C1 segment of cervical spinal cord (tissue), 14 donors: ENCODE data around the gene TOMM40.
"Not testable (repeated sequence)": the region's sequence is repeated elsewhere in the genome, so short reads cannot be mapped to it uniquely, and the experiment has no call there.

Experiments used
- DNase-seq, 14 donors: peaks; one replicate each; lab custom pipeline; 2025; lab: John Stamatoyannopoulos, UW

The TOMM40 gene

DNA sequence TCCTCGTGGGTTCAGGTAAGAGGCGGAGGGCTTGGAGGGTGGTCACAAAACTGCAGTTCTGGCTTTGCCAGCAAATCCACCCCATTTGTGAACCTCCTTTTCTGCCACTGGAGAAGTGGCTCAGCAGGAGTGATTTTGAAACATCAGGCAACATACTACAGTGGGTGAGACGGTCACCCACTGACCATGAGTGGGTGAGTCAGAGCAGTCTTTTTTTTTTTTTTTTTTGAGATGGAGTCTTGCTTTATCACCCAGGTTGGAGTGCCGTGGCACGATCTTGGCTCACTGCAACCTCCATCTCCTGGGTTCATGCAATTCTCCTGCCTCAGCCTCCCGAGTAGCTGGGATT lies 3.0 kb downstream of the TOMM40 start:
- no peak for DNase-seq

DNA sequence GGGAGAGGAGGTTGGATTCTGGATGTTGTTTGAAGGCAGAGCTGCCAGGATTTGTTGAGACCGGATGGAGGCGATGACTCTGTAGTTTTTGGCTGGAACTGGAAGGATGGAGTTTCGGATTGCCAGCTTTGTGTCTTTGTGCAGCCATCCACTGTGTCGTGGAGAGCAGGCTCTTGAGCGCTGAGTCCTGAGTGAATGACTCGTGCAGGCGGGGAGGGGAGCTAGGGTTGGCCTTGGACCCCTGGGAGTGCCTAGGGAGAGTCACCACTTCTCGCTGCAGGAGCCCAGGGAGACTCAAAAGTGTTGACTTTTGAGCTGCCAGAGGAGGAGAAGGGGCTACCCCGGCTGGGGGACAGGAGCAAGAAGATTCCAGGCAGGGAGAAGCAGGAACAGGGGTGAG lies 3.9 kb downstream of the TOMM40 start:
- DNase-seq, result no peak

DNA sequence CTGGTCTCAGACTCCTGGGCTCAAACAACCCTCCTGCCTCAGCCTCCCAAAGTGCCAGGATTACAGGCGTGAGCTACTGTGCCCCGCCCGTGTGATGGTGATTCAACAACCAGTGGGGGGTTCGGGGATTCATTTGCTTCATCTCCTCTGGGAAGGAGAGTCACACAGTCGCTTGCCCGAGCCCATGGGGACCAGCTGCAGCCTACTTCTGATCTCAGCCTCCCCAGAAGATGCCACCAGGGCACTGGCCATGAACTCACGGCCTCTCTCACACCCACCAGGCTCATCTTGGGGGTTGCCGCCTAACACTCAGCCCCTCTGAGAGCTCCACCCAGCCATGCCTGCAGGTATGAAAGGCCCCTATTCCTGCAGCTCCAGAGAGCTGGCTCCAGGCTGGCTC lies 6.8 kb downstream of the TOMM40 start:
- DNase-seq, result no peak

DNA sequence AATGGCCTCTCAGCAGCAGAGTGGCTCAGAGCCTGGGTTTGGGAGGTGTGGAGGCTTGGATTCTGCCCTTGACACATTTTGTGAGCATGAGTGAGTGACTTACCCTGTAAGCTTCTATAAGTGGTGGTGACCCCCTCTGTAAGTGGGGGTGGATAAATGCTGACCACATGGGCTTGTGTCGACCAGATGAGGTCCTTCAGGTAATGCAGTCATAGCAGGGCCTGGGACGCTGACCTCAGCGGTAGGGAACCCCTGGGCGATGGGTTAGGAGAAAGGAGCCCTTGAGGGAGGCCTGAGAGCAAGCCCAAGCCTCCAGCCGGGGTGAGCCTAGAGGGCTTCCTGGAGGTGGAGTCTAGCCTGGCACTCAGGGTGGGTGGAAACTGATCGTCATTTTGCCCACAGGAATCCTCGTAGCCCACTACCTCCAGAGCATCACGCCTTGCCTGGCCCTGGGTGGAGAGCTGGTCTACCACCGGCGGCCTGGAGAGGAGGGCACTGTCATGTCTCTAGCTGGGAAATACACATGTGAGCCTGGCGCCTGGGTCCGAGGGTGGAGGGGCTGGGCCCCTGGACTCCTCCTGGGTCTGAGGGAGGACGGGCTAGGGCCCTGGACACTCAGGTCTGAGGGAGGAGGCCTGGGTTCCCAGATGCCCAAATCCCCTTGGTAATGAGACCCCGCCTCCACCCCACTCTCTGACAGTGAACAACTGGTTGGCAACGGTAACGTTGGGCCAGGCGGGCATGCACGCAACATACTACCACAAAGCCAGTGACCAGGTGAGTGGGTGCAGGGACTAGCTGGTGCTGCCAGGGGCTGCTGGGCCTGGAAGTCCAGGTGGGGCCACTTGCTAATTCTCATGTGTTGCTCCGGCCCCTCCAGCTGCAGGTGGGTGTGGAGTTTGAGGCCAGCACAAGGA lies 9.5 kb downstream of the TOMM40 start:
- DNase-seq, result no peak

DNA sequence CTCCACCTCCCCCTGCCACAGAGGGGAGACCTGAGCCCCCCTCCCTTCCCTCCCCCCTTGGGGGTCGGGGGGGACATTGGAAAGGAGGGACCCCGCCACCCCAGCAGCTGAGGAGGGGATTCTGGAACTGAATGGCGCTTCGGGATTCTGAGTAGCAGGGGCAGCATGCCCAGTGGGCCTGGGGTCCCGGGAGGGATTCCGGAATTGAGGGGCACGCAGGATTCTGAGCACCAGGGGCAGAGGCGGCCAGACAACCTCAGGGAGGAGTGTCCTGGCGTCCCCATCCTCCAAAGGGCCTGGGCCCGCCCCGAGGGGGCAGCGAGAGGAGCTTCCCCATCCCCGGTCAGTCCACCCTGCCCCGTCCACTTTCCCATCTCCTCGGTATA lies 12.2 kb downstream of the TOMM40 start:
- no peak for DNase-seq

DNA sequence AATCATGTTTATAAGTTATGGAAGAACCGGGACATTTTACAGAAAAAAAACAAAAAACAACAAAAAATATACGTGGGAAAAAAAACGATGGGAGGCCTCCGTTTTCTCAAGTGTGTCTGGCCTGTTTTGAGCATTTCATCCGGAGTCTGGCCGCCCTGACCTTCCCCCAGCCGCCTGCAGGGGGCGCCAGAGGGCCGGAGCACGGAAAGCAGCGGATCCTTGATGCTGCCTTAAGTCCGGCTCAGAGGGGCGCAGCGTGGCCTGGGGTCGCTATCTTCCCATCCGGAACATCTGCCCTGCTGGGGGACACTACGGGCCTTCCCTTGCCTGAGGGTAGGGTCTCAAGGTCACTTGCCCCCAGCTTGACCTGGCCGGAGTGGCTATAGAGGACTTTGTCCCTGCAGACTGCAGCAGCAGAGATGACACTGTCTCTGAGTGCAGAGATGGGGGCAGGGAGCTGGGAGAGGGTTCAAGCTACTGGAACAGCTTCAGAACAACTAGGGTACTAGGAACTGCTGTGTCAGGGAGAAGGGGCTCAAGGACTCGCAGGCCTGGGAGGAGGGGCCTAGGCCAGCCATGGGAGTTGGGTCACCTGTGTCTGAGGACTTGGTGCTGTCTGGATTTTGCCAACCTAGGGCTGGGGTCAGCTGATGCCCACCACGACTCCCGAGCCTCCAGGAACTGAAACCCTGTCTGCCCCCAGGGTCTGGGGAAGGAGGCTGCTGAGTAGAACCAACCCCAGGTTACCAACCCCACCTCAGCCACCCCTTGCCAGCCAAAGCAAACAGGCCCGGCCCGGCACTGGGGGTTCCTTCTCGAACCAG lies 12.8 kb downstream of the TOMM40 start:
- DNase-seq, result peak in 13 of 14 donors; percentile 20 to 84 (median 60)

DNA sequence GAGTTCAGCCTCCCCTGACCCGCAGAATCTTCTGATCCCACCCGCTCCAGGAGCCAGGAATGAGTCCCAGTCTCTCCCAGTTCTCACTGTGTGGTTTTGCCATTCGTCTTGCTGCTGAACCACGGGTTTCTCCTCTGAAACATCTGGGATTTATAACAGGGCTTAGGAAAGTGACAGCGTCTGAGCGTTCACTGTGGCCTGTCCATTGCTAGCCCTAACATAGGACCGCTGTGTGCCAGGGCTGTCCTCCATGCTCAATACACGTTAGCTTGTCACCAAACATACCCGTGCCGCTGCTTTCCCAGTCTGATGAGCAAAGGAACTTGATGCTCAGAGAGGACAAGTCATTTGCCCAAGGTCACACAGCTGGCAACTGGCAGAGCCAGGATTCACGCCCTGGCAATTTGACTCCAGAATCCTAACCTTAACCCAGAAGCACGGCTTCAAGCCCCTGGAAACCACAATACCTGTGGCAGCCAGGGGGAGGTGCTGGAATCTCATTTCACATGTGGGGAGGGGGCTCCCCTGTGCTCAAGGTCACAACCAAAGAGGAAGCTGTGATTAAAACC lies 13.5 kb downstream of the TOMM40 start:
- DNase-seq, result no peak

DNA sequence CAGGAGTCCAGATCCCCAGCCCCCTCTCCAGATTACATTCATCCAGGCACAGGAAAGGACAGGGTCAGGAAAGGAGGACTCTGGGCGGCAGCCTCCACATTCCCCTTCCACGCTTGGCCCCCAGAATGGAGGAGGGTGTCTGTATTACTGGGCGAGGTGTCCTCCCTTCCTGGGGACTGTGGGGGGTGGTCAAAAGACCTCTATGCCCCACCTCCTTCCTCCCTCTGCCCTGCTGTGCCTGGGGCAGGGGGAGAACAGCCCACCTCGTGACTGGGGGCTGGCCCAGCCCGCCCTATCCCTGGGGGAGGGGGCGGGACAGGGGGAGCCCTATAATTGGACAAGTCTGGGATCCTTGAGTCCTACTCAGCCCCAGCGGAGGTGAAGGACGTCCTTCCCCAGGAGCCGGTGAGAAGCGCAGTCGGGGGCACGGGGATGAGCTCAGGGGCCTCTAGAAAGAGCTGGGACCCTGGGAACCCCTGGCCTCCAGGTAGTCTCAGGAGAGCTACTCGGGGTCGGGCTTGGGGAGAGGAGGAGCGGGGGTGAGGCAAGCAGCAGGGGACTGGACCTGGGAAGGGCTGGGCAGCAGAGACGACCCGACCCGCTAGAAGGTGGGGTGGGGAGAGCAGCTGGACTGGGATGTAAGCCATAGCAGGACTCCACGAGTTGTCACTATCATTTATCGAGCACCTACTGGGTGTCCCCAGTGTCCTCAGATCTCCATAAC lies 14.5 kb downstream of the TOMM40 start, which contains the start of gene APOE:
Gene APOE, plus strand, starts transcription at position 360 of the 724 bp plus-strand sequence. CDS start 829 bp downstream, outside the sequence.
- peak in 13 of 14 donors; percentile 6 to 79 (median 40) for DNase-seq

DNA sequence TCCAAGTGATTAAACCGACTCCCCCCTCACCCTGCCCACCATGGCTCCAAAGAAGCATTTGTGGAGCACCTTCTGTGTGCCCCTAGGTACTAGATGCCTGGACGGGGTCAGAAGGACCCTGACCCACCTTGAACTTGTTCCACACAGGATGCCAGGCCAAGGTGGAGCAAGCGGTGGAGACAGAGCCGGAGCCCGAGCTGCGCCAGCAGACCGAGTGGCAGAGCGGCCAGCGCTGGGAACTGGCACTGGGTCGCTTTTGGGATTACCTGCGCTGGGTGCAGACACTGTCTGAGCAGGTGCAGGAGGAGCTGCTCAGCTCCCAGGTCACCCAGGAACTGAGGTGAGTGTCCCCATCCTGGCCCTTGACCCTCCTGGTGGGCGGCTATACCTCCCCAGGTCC lies 16.6 kb downstream of the TOMM40 start:
- no peak for DNase-seq

DNA sequence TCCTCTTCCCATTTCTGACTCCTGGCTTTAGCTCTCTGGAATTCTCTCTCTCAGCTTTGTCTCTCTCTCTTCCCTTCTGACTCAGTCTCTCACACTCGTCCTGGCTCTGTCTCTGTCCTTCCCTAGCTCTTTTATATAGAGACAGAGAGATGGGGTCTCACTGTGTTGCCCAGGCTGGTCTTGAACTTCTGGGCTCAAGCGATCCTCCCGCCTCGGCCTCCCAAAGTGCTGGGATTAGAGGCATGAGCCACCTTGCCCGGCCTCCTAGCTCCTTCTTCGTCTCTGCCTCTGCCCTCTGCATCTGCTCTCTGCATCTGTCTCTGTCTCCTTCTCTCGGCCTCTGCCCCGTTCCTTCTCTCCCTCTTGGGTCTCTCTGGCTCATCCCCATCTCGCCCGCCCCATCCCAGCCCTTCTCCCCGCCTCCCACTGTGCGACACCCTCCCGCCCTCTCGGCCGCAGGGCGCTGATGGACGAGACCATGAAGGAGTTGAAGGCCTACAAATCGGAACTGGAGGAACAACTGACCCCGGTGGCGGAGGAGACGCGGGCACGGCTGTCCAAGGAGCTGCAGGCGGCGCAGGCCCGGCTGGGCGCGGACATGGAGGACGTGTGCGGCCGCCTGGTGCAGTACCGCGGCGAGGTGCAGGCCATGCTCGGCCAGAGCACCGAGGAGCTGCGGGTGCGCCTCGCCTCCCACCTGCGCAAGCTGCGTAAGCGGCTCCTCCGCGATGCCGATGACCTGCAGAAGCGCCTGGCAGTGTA lies 17.2 kb downstream of the TOMM40 start:
- DNase-seq, result no peak

DNA sequence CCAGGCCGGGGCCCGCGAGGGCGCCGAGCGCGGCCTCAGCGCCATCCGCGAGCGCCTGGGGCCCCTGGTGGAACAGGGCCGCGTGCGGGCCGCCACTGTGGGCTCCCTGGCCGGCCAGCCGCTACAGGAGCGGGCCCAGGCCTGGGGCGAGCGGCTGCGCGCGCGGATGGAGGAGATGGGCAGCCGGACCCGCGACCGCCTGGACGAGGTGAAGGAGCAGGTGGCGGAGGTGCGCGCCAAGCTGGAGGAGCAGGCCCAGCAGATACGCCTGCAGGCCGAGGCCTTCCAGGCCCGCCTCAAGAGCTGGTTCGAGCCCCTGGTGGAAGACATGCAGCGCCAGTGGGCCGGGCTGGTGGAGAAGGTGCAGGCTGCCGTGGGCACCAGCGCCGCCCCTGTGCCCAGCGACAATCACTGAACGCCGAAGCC lies 17.8 kb downstream of the TOMM40 start:
- no peak for DNase-seq

DNA sequence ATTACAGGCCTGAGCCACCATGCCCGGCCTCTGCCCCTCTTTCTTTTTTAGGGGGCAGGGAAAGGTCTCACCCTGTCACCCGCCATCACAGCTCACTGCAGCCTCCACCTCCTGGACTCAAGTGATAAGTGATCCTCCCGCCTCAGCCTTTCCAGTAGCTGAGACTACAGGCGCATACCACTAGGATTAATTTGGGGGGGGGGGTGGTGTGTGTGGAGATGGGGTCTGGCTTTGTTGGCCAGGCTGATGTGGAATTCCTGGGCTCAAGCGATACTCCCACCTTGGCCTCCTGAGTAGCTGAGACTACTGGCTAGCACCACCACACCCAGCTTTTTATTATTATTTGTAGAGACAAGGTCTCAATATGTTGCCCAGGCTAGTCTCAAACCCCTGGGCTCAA lies 18.7 kb downstream of the TOMM40 start:
- no peak for DNase-seq

DNA sequence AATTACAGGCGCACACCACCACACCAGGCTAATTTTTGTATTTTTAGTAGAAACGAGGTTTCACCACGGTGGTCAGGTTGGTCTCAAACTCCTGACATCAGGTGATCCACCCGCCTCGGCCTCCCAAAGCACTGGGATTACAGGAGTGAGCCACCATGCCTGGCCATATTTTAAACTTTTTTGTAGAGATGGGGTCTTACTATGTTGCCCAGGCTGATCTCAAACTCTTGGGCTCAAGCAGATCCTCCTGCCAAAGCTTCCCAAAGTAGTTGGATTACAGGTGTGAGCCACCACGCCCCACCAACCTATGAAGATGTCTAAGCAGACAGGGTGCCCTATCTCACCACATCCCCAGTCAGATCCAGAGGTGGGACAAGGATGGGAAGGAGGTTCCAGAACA lies 20.8 kb downstream of the TOMM40 start:
- not testable (repeated sequence) for DNase-seq

DNA sequence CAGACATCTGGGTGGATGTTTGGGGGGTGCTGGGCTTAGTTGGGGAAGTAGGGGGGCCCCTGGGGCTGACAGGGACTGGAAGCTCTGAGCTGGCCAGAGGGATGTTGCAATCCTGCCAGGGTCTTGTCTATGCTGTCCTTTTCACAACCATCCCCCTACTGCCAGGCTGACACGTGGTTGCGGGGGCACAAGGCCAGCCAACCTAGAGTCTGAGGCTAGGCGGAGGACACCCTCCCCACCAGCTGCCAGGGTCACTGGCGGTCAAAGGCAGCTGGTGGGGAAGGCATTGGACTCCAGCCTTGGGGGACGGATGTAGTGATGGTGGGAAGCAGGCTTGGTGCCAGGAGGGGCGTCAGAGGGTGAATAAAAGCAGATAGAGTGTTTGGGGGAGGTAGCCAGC lies 21.8 kb downstream of the TOMM40 start:
- peak in 13 of 14 donors; percentile 19 to 90 (median 61) for DNase-seq

DNA sequence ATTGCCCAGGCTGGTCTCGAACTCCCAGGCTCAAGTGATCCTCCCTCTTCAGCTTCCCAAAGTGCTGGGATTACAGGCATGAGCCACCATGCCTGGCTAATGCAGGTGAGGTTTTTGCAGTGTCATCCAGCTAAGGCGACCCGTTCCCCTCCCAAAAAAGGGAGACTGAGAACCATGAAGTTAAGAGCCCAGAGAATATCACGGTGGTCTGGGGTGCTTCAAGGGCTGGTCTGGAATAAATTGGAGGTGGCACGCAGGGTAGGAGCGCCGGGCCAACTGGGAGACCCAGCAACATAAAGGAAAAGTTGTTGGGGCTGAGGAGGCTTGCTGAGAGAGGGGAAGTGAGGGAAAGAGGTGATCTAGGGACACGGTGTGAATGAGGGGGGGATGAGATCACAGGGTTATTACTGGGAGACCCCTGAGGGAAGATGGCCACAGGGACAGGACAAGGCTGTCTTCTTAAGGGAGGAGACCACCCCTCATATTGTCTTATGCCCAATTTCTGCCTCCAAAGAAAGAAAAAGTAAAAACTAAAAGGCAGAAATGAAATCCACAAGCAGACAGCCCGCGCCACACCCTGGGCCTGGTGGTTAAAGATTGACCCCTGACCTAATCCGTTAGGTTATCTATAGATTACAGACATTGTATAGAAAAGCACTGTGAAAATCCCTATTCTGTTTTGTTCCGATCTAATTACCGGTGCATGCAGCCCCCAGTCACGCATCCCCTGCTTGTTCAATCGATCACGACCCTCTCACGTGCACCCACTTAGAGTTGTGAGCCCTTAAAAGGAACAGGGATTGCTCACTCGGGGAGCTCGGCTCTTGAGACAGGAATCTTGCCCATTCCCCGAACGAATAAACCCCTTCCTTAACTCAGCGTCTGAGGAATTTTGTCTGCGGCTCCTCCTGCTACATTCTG lies 22.7 kb downstream of the TOMM40 start:
- peak in 2 of 14 donors; percentile 23 to 47 for DNase-seq

DNA sequence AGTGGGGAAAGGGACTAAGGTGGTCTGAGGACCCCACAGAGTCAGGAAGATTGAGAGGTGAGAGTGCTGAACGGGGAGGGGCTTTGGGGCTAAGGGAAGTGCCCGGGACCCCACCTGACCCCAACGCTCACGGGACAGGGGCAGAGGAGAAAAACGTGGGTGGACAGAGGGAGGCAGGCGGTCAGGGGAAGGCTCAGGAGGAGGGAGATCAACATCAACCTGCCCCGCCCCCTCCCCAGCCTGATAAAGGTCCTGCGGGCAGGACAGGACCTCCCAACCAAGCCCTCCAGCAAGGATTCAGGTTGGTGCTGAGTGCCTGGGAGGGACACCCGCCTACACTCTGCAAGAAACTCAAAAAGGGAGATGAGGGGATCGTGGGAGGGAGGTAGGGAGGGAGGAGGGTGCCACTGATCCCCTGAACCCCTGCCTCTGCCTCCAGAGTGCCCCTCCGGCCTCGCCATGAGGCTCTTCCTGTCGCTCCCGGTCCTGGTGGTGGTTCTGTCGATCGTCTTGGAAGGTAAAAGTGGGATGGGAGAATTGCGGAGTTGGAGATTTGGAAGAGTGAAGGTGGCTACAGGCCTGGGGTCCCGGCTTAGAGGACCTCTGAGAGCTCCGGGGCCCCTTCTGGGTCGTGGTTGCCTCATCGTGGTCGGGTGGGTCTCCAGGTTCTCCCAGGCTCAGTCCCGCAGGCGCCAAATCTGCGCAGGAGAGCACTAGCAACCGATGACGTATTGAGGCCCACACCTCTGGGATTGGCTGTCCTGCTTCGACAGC lies 23.6 kb downstream of the TOMM40 start, which contains the start of gene APOC1:
Gene APOC1, plus strand, starts transcription at position 176 of the 774 bp plus-strand sequence. Its CDS starts 284 bp downstream, at position 460.
- DNase-seq, result peak; percentile 15 to 72 (median 48)

DNA sequence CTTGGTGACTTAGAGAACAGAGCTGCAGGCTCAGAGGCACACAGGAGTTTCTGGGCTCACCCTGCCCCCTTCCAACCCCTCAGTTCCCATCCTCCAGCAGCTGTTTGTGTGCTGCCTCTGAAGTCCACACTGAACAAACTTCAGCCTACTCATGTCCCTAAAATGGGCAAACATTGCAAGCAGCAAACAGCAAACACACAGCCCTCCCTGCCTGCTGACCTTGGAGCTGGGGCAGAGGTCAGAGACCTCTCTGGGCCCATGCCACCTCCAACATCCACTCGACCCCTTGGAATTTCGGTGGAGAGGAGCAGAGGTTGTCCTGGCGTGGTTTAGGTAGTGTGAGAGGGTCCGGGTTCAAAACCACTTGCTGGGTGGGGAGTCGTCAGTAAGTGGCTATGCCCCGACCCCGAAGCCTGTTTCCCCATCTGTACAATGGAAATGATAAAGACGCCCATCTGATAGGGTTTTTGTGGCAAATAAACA lies 33.2 kb downstream of the TOMM40 start:
- DNase-seq, result no peak

DNA sequence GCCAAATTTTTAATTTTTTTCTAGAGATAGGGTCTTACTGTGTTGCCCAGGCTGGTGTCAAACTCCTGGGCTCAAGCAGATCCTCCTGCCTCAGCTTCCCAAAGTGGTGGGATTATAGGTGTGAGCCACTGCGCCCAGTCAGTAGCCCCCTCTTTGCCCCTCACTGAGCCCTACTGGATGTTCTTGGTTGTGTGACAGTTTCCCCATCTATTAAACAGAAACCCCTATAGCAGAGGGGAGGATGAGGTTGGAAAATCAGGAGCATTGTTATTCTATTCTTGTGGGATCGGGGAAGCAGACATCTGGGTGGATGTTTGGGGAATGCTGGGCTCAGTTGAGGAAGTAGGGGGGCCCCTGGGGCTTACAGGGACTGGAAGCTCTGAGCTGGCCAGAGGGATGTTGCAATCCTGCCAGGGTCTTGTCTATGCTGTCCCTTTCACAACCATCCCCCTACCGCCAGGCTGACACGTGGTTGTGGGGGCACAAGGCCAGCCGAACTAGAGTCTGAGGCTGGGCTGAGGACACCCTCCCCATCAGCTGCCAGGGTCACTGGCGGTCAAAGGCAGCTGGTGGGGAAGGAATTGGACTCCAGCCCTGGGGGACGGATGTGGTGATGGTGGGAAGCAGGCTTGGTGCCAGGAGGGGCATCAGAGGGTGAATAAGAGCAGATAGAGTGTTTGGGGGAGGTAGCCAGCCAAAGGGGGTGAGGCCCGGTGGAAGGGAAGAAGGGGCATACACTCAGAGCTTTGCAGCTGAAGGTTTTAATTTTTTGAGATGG lies 34.2 kb downstream of the TOMM40 start:
- DNase-seq, result peak in 13 of 14 donors; percentile 25 to 91 (median 73)
